ENCODE results near the gene PRIM2. TPM values are rescaled to one million over a fixed set of nuclear protein-coding genes. Genes with fewer than 3 reads are reported as not detected.
"Not testable (repeated sequence)": the region's sequence is repeated elsewhere in the genome, so short reads cannot be mapped to it uniquely, and the experiment has no call there.

PRIM2 gene
- total RNA-seq, 1 donor from 2014 or later, result 7.7 TPM

DNA sequence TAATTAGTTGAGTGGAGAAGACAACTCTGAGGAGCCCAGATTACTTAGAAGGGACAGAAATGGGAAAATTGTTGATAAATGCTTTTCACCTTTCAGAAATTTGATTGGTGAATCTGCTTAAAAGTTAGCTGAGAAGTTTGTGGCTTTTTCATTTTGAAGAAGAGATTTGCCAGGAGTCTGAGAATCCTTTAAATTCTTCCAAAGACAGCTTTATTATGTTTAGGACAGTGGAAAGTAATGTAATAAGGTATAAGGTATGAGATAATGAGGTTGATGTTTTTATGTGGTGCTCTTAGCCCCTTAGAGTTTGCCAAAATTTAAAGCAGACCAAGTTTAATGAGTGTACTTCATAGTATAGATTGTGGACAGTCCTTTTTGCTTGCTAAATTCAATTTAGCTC, 42.3 kb downstream of the PRIM2 start:
- DNase-seq (ENCODE audit: low read depth in 2 of 2), result not testable (repeated sequence)

DNA sequence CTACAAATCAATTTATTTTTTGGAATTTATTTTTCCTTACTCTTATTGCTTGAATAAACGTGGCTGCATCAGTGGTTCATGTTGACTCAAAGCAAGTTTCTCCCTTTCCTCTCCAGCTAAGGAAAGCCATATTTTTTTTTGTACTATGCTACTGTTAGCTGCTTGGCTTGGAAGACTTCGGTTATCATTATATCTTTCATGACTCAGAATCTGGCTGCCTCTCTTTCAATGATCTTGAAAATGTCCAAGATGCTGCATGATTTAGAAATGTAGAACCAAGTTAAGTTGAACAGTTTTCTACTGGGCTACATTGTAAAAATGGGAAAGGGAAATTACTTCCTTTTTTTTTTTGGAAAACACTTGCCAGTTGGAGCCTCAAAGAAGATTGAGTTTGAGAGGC, 44.9 kb downstream of the PRIM2 start:
- peak in 1 of 2 donors; percentile 3 for DNase-seq (ENCODE audit: low read depth in 2 of 2)

DNA sequence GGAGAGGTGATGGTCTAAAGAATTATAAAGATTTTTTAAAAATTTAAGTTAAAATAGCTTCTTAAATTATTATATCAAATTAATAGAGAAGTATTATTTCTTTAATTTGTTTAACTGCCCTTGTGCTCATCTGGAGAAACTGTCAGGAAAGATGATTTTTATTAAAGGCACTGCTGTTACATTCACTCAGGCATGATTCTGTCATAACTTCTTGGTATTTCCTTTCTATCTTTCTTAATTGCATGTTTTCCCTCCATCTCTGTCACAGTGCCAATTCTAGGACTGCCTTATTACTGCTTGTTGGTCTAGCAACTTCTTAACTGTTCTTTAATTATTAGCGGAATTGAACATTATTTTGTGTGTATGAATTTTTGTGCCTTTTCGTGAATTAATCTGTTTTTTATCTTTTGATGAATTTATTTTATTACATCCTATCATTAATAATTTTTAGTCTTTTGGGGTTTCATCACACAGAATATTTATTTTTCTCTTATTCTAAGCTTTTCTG, 47.7 kb downstream of the PRIM2 start:
- DNase-seq (ENCODE audit: low read depth in 2 of 2), result not testable (repeated sequence)

DNA sequence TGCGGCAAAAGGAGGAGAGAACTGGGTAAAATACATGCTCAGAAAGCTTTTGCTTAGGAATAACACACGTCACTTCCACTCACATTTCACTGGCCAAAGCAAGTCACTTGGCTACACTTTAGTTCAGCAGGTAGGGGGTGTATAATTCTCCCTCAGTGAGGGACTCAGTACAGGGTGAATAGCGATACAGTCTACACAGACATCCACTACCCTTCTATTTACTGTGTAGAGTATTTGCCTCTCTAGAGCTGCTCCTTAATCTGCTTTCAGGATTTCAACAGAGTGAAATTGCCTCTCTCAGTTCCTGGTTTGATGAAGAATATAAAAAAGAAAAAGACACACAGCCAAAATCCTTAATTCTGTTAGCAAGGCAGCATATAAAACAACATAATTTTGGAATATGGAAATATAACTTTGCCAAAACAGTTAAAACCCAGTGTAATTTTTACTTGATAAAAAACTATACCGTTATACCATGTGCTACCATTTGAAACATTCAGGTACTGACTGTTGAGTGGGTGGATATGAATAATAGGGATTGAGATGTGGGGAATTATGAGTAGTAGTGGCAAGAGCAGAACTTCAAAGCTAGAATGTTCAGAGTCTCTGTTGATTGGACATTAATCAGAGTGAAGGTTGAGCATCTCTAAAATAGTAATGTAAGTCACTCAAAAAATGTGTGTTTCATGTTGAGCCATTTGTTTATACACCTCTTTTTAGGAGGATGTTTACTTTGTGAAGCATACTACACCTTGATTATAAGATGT, 51.7 kb downstream of the PRIM2 start:
- DNase-seq (ENCODE audit: low read depth in 2 of 2), result not testable (repeated sequence)

DNA sequence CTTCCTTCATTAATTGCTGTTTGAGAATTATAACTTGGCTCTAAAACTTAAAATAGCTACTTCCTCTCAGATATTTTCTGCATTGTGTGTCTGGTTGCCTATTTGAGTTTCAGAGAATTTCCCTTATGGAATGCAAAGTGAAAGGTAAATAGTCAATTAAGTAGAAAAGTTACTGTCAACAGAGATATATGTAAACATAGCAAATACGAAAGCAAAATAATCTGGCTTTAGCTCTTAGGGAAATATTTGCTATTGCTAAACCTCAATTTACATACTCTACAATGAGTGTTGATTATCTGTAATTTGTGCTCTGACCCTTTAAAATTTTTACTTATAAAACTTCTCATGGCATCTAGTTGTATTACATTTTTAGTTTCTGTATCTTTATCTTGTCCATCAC, 54.3 kb downstream of the PRIM2 start:
- DNase-seq (ENCODE audit: low read depth in 2 of 2), result not testable (repeated sequence)

DNA sequence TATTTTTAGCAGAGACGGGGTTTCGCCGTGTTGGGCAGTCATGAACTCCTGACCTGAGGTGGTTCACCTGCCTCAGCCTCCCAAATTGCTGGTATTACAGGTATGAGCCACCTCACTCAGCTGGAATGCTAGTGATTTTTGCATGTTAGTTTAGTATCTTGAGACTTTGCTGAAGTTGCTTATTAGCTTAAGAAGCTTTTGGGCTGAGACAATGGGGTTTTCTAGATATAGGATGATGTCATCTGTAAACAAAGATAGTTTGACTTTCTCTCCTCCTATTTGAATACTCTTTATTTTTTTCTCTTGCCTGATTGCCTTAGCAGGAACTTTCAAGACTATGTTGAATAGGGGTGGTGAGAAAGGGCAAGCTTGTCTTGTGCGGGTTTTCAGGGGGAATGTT, 57.3 kb downstream of the PRIM2 start:
- DNase-seq (ENCODE audit: low read depth in 2 of 2), result not testable (repeated sequence)

DNA sequence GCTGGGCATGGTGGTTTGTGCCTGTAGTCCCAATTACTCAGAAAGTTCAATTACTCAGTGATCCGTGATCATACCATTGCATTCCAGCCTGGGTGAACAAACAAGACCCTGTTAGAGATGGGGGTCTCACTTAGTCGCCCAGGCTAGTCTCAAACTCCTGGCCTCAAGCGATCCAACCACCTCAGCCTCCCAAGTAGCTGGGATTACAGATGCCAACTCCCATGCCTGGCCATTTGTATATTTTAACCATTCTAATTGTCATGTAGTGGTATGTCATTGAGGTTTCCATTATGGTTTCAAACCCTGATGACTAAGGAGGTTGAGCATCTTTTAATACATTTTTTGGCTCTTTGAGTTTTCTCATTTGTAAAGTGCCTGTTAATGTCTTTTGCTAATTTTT, 58.7 kb downstream of the PRIM2 start:
- DNase-seq (ENCODE audit: low read depth in 2 of 2), result not testable (repeated sequence)

DNA sequence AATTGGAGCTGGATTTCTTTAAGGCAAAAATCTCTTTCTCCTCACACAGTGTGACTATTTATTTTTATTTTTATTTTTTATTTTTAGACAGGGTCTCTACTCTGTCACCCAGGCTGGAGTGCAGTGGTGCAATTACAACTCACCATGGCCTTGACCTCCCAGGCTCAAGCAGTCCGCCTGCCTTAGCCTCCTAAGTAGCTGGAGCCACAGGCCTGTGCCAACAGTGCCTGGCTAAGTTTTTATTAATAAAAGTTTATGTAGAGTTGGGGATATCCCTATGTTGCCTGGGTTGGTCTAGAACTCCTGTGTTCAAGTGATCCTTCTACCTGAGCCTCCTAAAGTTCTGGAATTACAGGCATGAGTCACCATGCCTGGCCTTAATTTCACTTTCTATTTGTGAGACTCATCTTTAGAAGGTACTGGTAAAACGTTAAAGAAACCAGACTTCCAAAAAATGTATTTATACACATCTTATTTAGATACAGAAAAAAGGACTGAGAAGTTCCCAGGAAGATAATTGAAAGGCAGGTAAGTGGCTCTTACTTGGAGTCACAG, 71.7 kb downstream of the PRIM2 start:
- DNase-seq (ENCODE audit: low read depth in 2 of 2), result not testable (repeated sequence)

DNA sequence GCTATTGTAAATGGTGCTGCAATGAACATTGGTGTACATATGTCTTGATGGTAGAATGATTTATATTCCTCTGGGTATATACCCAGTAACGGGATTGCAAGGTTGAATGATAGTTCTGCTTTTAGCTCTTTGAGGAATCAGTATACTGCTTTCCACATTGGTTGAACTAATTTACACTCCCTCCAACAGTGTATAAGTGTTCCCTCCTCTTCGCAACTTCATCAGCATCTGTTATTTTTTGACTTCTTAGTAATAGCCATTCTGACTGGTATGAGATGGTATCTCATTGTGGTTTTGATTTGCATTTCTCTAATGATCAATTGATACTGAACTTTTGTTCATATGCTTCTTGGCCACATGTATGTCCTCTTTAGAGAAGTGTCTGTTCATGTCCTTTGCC, 73.4 kb downstream of the PRIM2 start:
- DNase-seq (ENCODE audit: low read depth in 2 of 2), result not testable (repeated sequence)

DNA sequence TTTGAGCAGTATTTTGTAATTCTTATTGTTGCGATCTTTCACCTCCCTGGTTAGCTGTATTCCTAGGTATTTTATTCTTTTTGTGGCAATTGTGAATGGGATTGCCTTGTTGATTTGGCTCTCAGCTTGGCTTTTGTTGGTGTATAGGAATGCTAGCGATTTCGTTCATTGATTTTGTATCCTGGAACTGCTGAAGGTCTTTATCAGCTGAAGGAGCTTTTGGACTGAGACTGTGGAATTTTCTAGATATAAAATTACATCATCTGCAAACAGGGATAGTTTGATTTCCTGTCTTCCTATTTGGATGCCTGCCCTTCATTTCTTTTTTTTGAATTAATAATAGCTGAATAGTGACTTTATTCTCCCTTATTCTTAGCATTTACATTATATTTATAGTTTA, 74.6 kb downstream of the PRIM2 start:
- peak in 1 of 2 donors; percentile 2 for DNase-seq (ENCODE audit: low read depth in 2 of 2)

DNA sequence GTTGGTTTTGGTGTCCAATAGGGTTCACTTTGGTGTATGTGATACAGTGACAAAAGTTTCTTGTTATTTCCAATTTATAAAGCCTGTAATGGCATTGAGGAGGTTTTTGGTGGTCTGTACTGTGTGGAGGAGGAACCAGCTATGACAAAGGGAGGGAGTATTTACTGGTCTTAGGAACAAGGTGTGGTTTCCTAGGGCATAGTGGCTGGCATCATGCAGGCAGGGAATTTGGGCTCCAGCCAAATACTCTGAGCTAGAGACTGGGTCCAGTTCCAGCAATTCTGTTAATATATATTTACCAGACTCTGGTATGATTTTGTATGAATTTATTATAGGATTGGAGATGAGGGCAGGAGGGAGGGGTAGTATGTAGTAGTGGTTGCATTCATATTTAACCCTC, 101.9 kb downstream of the PRIM2 start:
- peak; percentile 9 to 28 for DNase-seq (ENCODE audit: low read depth in 2 of 2)

DNA sequence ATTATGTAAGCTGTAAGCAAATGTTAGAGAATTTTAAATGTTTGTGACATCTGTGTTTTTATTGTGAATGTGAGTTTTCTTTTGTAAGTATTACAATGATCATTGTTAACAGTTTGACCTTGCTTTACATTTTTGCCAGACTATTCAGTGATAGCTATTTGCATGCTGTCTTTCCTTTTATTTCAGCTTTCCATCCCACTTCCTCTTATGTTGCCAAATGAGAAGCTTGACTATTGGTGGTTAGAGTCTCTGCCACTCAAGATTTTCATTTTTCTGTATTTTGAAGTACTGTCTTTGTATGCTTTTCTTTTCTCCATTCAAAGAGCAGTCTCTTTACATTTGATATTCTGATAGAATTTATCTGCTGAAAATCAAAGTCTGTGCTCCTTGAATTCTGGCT, 104.1 kb downstream of the PRIM2 start:
- DNase-seq (ENCODE audit: low read depth in 2 of 2), result peak; percentile 2 to 40

DNA sequence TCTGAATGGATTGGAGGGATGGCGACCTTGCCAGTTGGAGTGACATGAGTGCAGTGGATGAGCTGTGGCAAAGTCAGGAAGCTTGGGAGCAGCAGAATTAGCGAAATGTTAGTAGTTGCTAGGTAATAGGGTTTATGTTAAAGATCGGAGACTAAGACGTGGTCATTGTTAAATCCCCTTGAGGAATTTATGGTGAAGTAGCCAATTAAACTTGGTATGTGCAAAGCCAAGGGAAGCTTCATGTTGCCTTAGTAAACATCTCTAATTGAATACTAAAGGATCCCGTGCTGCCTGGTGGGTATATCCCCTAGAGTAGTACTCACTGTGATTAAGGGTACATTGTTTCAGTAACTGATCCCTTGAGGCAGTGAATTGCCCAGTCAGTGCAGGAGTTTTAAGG, 106.0 kb downstream of the PRIM2 start:
- no peak for DNase-seq (ENCODE audit: low read depth in 2 of 2)

DNA sequence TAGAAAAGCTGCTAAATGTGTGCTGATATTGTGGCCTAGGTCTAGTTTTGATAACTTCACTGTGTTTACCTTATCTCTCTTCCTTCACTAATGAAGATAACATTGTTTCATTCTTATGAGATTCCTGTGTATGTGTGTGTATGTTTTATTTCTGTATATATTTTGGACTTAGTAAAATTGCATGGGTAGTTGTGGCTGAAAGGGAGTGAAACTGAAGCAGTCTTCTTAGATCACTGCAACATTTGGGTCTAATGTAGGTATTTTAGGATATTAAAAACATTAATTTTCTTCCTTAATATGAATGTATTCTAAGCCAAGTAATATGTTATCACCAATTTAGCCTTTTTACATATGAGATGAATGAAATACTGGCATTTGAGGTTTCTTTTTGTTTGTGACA, 114.3 kb downstream of the PRIM2 start:
- DNase-seq (ENCODE audit: low read depth in 2 of 2), result not testable (repeated sequence)

DNA sequence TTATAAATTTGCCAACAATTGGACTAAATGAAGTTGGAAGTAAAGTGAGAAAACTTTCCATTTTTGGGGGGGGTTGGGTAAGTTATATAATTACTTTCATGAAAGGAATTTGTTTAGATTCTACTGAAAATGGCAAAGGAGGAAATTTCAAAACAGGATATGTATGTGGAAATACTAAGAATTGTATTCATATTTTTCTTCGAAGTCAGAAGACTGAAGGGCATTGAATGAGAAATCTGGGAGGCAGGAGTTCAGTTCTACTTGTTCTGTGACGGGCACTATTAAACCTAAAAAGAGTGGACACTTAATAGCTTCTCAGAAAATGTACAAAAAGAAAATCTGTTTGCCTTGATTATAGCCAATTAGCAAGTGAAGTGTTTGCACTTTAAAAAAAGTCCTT, 114.7 kb downstream of the PRIM2 start:
- DNase-seq (ENCODE audit: low read depth in 2 of 2), result peak; percentile 17 to 72

DNA sequence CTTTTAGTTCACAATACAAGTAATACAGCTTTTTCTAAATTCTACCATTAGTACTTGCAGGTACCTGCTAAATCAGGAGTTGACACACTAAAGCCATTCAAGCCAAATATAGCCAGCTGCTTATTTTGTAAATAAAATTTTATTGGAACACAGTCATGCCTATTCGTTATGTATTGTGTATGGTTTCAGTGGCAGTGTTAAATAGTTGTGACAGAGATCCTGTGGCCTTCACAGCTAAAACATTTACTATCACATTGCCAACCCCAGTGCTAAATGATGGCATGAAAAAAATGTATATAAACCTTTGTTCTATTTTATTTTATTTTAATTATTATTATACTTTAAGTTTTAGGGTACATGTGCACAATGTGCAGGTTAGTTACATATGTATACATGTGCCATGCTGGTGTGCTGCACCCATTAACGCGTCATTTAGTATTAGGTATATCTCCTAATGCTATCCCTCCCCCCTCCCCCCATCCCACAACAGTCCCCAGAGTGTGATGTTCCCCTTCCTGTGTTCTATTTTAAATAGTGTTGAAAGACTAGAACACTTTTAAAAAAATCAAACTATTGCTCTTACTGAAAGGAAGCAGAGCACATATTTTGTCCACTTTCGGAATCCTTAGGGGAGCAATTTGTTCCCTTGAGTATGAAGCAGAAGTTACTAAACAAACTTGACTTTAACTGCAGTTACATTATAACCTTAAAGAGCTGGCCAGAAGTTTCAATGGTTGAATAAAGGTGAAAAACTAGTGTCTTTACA, 115.7 kb downstream of the PRIM2 start:
- no peak for DNase-seq (ENCODE audit: low read depth in 2 of 2)

DNA sequence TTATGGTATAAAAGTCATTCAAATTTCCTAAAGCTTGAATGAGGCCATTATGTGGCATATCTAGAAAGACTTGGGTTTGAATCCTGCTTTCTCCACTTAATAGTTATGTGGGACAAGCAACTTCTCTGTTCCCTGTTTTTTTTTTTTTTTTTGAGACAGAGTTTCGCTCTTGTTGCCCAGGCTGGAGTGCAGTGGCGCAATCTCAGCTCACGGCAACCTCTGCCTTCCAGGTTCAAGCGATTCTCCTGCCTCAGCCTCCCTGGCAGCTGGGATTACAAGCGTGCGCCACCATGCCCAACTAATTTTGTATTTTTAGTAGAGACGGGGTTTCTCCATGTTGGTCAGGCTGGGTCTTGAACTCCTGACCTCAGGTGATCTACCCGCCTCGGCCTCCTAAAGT, 116.4 kb downstream of the PRIM2 start:
- DNase-seq (ENCODE audit: low read depth in 2 of 2), result not testable (repeated sequence)

DNA sequence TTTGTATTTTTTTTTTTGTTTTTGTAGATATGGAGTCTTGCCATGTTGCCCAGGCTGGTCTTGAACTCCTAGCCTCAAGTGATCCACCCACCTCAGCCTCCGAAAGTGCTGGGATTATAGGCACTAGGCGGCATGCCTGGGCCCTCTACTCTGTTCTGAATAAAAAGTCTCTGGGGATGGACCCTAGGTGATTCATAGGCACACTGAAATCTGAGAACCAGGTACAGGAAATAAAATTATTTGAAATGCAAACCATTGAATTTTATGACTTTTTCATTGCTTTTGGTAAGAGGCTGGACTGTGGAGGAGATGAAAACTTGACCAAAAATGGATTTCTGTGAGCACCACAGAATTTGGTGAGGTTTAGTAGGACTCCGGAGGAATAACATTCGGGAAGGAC, 117.5 kb downstream of the PRIM2 start:
- DNase-seq (ENCODE audit: low read depth in 2 of 2), result no peak

DNA sequence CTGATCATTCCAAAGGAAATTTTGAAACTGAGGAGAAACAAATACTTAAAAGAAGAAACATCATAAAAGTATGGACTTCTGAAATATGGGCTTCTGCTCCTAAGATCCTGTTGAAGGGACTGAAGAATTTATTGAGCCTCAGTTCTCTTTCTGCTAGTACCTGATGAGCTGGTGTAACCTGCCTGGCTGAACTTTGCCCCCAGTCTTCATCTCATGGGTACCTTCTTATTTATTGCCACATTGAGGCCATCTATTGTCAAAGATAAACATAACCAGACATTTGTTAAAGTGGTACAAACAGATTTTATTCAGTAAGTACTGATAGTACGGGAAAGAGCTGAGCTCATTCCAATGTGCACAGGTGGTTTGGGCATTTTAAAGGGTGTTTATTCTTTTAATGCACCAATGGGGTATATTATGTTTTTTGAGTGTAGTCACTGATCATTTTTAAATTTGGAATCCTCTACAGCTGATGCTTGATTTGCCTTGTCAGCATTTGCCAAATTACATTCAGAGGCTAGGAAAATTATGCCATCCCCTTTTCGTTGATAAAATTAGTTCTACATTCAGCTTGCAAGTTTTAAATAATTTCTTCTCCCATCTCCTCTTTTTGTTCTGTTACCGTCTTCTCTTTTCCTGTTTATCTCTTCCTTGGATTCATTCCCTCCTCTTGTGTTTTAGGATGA, 118.2 kb downstream of the PRIM2 start:
- DNase-seq (ENCODE audit: low read depth in 2 of 2), result no peak

DNA sequence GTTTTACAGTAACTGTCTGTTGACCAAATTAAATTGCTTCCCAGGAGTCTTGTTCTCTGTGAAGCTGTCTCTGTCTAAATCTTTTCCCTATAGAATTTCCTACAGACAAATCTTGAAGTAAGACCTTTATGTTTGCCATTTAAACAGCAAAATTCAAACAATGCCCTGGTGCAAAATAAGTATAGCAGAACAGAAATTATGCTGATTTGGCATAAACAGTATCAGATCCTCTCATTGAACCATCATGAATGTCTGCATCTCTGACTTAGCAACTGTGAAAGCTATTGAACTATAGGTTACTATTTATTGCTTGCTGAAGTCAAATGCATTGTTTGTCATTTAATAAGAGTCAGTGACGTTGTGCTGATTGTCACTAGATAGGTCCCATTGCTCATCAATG, 123.3 kb downstream of the PRIM2 start:
- not testable (repeated sequence) for DNase-seq (ENCODE audit: low read depth in 2 of 2)

DNA sequence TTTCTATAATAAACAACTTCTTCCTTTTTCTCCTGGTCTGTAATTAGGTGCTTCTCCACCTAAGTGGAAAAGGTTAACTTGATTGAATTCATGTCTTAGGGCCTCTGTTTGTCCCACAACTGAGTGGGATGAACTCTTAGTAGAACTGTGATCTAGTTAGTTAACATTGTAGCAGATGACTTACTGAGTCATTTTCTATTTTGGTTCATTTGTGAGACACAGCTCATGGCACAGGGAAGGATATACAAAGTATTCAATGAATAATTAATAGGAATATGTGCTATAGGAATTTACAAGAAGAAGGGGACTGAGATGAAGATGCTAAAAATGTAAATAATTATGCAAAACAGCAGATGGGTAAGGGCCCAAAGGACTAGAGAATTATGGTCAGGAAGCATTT, 124.7 kb downstream of the PRIM2 start:
- not testable (repeated sequence) for DNase-seq (ENCODE audit: low read depth in 2 of 2)

DNA sequence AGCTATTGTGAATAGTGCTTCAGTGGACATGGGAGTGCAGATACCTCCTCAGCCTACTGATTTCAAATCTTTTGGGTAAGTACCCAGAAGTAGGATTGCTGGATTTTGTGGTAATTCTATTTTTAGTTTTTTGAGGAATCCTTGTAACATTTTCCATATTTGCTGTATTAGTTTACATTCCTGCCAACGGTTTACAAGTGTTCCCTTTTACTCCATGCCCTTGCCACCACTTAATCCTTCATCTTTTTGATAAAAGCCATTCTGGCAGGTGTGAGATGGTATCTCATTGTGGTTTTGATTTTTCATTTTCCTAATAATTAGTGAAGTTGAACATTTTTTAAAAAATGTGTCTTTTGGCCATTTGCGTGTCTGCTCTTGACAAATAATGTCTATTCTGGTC, 125.8 kb downstream of the PRIM2 start:
- DNase-seq (ENCODE audit: low read depth in 2 of 2), result not testable (repeated sequence)

All from lung microvascular endothelial cell (primary cell).